DMS153 treated with DMSO at 0.1 percent for 48 hours (cell line): Measurements from ENCODE around the gene C4orf51.
"Not testable (repeated sequence)": the region's sequence is repeated elsewhere in the genome, so short reads cannot be mapped to it uniquely, and the experiment has no call there.

Experiments
- DNase-seq: peaks from one replicate; lab custom pipeline; 2025; ENCODE audit not compliant: unreplicated experiment; lab: John Stamatoyannopoulos, UW

C4orf51 gene

DNA sequence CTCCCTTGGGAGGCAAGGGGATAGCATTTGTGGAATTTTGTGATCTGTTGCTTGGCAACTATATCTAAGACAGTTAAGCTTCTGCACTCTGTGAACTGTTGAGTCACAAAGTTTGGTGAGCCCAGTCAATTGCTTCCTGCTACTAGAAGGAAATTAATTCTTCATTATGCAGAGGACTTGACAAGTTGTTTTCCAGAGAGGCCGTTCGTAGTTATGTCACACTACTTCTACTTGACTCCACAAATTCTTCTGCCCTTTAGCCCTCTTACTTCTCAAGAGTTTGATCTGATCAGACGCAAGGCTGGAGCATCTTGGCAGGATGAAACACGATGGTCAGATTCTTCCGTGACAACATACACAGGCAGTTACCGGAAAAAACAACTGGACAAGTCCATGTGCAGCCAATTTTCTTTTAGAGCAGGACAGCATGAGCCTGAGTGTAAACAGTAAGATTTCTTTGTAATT, at the start of gene C4orf51:
Gene C4orf51 (plus strand): TSS at position 156 of the 465 bp plus-strand sequence. CDS start 58 bp downstream, at position 214.
- DNase-seq: no peak

DNA sequence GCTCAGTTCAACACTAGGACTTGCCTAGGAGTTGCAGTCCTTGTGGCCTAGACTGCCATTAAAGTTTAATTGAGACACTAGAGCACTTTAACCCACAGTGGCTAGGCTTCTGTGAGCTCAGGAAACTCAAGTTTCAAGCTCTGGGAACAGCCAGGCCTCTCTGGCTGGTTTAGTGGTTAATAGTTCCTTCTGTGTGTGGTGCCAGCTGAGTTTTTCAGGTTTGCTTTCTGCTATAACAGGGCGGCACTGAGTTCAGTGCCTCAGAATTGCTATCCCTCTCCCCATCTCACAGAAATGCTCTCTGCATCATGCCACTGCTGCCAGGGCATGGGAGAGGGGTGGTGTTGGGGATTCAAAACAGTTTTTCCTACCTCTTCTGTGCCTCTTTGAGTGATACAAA, 44.8 kb upstream of the C4orf51 start:
- DNase-seq: no peak

DNA sequence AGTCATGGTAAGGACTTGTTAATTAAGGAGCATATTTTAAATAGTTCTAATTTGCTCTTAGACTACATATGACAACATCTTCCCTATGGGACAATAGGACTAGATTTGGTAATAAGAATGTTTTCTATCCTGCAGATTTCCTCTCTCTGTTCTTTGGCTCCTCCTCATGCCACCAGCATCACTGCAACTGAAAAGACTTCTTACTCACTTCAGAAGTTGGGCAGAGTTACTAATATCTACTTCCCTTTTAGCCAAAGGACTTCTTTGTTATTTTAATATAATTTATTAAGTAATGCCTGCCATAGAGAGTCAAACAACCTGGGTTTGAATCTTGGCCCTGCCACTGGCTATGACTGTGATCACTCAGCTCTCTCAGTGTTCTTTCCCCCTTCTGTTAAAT, 44.3 kb upstream of the C4orf51 start:
- DNase-seq: no peak

DNA sequence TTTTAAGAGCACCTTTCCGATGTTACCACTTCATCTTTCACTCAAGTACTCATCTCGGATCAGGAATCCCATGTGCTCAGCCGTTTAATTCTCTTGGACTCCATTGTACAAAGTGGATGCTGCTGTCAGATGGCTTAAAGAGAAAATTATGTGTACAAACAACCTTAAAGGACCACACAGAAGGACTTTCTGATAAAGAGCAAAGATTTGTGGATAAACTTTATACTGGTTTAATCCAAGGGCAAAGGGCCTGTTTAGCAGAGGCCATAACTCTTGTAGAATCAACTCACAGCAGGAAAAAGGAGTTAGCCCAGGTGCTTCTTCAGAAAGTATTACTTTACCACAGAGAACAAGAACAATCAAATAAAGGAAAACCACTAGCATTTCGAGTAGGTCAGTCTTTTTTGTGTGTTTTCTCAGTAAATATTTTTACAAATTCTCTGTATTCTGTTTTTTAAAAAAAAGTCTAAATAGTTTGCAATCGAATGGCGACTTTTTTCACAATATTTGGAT, 40.7 kb upstream of the C4orf51 start:
- no peak for DNase-seq

DNA sequence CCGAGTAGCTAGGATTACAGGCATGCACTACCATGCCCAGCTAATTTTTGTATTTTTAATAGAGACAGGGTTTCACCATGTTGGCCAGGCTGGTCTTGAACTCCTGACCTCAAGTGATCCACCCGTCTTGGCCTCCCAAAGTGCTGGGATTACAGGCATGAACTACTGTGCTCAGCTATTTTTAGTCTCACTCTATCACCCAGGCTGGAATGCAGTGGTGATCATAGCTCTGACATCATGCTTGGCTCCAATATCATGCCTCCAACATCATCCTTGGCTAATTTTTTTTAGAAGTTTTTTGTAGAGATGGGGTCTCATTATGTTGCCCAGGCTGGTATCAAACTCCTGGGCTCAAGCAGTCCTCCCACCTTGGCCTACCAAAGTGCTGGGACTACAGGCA, 39.7 kb upstream of the C4orf51 start:
- not testable (repeated sequence) for DNase-seq

DNA sequence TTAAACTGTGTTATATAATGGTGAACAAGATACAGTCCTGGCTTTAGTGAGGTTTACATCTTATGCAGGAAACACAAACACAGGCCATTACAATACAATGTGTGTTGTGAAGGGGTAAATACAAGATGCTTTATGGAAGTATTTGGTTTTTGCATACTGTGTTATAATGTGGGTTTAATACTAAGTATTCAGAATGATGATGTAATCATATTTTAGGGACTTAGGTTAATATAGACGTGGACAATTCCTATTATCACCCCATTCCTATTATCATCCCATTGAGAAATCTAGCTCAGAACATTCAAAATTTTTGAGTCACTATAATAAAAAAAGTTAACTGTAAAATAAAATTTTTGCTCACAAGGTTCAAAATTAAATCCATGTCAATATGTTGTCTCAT, 36.7 kb upstream of the C4orf51 start:
- DNase-seq: no peak

DNA sequence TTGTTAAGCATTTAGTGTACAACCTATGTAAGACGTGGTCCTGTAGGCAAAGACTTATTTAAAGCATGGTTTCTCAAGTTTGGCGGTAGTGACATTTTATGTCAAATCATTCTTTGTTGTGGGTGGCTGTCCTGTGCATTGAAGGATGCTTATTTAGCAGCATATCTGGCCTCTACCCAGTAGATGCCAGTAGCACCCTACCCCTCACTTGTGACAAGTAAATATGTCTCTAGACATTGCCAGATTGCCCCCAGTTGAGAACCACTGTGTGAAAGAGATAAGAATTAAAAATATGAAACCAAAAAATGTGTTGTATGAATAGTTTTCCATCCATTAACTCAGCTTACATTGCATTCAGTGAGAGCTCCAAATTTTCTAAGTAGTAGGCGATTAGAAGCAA, 35.2 kb upstream of the C4orf51 start:
- no peak for DNase-seq

DNA sequence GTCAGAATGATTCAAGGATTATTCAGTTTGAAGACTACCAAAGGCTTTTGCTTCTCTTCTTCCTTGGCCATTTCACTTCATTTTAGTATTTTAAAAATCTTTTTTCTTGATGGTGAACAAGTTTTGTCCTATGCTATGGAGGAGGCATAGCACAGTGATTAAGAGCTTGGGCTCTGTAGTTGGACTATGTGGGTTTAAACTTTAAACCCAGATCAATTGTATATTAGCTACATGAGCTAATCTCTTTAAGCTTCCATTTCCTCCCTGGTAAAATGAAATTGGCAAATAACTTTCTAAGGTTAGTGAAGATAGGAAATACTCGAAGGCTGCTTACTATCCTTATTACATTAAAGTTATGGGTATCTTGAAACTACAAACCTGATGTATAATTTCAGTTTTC, 23.8 kb upstream of the C4orf51 start:
- DNase-seq: no peak

DNA sequence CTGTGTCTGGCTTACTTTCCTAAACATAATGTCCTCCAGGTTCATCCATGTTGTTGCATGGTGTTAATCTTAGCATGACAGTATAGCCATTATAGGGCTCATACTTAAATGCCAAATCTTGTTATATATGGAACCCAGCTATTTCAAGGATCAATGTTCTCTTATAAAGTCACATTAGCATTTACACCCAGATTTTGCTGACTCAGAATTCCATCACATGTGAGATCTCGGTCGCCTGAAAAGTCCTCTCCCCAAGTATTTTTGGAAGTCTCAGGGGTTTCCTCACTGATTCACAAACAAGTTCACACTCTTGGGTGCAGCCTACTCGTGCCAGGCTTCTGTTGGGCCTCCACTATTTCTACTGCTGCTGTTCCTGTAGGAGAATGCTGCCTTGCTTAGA, 19.9 kb upstream of the C4orf51 start:
- DNase-seq: no peak

DNA sequence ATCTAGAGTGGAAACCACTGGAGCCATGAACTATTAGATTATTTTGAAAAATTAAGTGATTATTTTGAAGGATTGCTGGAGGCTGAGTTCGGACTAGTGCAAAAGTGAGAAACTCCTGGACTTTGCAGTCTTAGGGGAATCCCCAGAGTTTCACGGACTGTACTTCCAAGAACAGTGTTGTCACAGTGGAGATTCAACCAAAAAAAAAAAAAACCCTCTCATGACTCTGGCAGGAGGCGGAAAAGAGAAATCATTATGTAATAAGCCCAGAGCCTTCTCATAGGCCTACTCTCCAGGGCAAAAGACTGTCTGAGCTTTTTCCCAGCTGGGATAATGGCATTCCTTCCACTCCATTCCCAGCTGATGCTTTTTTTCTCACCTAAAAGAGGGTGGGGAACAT, 16.8 kb upstream of the C4orf51 start:
- no peak for DNase-seq

DNA sequence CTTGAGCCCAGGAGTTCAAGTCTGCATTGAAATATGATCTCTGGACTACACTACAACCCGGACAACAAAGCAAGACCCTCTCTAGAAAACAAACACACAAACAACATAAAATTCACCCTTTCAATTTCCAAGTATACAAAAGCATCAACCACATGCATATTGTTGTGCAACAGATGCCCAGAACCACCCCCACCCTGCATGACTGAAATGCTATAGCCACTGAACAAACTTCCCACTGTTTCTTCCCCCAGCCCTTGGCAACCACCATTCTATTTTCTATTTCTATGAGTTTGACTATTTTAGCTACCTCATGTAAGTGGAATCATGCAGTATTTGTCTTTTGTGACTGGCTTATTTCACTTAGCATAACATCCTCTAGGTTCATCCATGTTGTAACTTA, 14.2 kb upstream of the C4orf51 start:
- DNase-seq: no peak

DNA sequence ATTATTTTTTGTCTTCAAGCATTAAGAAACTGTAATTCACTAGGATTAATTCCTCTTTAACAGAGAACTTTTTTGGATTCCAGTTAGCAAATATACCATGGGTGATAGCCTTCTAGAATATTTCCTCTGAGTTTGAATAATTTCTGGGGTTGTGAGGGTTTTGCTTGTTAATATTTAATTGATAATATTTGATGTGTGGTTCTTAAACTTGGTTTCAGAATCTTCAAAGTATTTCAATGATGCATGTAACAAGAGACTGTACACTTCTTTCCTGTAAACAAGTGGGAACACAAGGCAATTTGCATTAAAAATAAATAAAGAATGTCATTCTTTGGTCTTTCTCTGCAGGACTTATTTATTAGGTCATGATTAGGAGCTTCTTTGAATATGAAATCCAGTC, 9.5 kb upstream of the C4orf51 start:
- no peak for DNase-seq

DNA sequence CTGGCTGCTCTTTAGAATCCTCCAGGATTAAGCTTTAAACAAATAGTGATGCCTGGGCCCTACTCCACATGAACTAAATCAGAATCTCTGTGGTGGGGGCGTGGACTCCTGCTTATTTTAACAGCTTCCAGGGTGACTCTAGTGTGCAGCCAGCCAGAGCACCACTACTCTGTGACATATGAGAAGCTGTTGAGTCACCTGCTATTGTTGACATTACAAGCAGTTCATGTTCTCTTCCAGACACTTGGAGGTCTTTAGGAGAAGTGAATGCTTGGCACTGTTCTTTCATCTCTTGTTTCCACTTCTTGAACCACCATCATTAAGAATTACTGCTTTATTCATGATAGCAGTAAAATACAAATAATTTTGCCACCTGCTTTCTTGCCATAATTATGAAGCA, 426 bp upstream of the C4orf51 start:
- peak; percentile 54 for DNase-seq

DNA sequence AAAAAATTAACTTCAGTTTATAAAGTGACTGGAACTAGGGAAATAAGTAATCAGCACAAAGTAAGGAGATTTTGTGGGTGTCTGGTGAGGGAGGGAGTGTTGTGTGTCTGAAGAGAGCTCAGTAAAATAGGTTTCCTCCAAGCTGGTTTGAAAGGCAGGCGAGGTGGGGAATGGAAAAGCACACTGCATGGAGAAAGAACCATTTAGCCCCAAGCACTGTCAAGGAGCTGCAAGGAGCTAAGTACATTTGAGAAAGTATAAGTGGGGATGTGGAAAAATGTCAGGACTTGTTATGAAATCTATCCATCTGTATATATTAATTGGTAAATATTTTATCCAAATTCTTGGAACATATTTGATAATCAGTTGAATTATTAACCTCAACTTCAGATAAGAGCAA, 956 bp downstream of the C4orf51 start:
- DNase-seq: no peak

DNA sequence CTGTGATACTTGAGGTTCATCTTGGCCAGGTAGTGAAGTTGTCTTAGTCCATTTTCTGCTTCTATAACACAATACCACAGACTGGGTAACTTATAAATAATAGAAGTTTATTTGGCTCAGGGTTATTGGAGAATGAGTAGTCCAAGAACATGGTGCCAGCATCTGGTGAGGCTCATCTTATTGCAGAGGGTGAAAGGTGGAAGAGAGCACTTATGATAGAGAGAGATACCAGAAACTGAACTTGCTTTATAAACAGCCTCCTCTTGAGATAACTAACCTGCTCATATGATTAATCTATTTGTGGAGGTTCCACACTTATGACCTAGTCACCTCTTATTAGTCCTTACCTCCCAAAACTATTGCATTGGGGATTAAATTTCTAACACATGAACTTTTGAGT, 1.6 kb downstream of the C4orf51 start:
- no peak for DNase-seq

DNA sequence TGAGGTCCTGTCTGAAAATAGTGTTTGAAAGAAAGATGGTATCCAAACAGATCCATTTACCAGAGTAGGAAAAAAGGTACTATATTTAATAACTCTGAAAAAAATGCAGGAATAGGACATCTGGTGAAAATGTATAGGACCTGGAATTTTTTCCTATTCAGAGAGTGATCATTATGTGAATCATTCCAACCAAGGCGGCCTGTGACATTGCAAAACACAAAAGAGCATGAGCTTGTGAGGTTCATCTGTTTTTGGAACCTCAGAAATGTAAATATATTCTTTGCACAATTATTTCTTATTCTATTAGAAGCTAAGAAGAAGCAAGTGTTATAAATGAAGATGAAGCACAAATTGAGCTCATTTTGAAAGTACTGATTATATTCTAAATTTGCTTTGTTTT, 2.0 kb downstream of the C4orf51 start:
- no peak for DNase-seq

DNA sequence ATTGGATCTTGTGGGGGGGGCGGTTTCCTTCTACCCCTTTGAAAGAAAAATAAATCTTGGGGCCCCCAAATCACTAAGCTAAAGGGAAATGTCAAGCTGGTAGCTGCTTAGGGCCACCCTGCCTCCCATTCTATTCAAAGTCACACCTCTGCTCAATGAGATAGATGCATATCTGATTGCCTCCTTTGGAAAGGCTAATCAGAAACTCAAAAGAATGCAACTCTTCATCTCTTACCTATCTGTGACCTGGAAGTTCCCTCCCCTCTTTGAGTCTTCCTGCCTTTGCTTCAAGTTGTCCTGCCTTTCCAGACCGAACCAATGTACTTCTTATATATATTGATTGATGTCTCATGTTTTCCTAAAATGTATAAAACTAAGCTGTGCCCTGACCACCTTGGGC, 7.0 kb downstream of the C4orf51 start:
- no peak for DNase-seq

DNA sequence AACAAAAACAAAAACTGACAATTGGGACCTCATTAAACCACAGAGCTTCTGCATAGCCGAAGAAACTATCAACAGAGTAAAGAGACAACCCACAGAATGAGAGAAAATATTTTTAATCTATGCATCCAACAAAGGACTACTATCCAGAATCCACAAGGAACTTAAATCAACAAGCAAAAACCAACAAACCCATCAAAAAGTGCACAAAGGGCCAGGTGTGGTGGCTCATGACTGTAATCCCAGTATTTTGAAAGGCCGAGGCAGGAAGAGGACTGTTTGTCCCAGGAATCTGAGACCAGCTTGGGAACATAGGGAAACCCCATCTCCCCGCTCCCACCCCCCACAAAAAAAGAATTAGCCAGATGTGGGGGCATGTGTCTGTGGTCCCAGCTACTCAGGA, 10.7 kb downstream of the C4orf51 start:
- DNase-seq: no peak

DNA sequence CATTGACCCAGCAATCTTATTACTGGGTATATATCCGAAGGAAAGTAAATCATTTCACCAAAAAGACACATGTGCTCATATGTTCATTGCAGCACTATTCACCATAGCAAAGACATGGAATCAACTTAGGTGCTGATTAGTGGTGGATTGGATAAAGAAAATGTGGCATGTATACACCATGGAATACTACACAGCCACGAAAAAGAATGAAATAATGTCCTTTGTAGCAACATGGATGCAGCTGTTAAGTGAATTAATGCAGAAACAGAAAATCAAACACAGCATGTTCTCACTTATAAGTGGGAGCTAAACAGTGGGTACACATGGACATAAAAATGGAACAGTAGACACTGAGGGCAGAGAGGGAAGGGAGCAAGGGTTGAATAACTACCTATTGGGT, 11.5 kb downstream of the C4orf51 start:
- DNase-seq: not testable (repeated sequence)

DNA sequence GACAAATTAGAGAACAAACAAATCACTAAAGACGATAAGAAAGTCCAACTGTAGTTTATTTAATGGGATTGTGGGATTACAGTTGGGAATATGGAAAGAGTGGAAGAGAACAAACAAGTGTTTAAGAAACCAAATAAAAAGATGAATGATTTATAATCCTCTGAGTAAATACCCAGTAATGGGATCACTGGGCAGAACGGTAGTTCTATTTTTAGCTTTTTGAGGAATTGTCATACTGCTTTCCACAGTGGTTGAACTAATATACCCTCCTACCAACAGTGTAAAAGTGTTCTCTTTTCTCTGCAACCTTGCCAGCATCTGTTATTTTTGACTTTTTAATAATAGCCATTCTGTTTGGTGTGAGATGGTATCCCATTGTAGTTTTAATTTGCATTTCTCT, 15.0 kb downstream of the C4orf51 start:
- peak; percentile 21 for DNase-seq

DNA sequence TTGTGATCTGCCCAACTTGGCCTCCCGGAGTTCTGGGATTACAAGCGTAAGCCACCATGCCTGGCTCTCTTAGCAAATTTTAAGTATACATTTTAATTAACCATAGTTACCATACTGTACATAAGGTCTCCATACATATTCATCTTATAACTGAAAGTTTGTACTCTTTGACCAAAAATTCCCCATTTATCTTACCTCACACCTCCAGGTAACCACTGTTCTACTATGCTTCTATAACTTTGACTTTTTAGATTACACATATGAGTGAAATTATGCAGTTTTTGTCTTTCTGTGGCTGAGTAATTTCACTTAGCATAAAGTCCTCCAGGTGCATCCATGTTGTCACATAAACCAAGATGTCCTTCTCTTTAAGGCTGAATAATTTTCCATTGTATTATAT, 17.4 kb downstream of the C4orf51 start:
- no peak for DNase-seq

DNA sequence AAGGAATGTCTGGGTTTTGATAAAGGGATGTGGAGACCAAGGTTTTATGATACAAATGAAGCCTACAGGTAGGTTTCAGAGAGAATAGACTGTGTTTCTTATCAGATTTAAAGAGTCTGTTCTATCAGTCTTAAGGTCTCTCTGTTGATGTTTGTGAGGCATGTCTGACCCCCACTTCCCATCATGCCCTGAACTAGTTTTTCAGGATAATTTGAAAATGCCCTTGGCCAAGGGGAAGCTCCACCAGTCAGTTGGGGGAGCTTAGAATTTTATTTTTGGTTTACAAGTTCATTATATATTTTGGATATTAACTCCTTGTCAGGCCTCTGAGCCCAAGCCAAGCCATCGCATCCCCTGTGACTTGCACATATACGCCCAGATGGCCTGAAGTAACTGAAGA, 18.6 kb downstream of the C4orf51 start:
- no peak for DNase-seq

DNA sequence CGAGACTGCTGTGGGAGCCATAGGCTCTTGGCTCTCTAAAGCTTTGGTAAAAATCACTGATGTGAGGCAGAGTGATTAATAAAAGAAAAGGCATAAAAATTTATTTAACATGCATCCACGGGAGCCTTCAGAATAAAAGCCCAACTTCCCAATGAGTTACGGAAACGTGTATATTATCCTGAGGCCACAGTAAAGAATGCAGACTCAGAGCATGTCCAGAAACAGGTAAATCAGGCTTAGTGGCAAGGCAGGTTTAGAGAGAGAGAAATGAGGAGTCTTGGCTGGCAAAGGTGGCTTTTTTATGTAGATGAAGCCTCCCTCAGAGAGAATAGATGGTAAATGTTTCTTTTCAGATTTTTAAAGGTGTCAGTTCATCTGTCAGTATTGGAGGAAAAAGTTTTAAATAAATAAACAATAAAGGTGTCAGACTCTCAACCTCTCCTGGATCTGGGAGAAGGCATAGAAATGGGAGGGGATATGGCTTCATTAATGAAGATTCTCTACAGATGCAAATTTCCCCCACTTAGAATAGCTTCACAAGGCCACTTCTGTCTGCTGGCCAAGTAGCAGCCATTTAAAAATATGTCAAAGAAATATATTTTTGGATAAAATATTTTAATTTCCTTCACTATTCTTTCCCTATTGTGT, 24.0 kb downstream of the C4orf51 start:
- DNase-seq: no peak
